GM19467 (cell line): ENCODE results near the gene ADAMTS19.

Source experiments
- ATAC-seq: cut with Tn5 transposase; IDR thresholded peaks from one replicate; pipeline ENCODE4 v1.9.1; 2021; ENCODE audit warnings: mild to moderate bottlenecking, moderate library complexity; ENCODE audit not compliant: unreplicated experiment

Gene ADAMTS19

DNA sequence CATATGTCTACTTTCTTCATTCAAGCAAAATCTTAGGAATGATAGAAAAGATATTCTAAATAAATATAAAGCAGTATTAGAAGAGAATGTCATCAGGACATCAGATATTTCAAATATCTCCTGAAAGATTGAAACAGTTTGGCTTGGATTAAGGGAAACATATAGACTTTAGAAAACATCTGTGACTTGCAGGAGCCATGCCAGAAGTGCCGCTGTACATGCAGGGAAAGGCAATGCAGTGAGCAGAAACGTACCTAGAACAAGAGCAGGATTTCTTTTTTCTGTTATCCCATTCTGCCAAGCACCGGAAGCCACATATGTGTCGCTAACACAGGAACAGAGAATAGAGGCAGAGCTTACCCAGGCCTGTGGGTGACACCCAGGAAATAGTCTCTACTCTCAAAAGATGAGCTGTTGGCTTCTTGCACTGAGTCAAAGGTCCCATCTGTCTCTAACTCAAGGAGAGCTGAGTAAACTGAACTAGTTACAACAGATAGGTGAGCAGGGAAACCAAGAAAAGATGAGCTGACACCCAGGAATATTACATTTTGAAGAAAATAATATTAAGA, 5.8 kb downstream of the ADAMTS19 start:
- no peak for ATAC-seq

DNA sequence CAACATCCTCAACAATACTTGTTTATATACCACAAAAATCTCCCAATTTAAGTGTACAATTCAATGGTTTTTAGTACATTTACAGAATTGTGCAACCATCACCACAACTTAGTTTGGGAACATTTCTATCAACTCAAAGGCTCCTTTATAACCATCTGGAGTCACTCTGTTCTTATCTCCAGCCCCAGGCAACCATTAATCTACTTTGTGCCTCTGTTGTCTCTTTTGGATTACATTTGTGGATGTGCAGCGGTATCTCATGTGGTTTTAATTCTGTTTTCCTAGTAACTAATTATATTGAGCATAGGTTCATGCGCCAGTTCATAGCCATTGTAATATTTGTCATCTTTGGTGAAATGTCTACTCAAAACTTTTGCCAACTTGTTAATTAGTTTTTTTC, 14.4 kb downstream of the ADAMTS19 start:
- ATAC-seq: no peak

DNA sequence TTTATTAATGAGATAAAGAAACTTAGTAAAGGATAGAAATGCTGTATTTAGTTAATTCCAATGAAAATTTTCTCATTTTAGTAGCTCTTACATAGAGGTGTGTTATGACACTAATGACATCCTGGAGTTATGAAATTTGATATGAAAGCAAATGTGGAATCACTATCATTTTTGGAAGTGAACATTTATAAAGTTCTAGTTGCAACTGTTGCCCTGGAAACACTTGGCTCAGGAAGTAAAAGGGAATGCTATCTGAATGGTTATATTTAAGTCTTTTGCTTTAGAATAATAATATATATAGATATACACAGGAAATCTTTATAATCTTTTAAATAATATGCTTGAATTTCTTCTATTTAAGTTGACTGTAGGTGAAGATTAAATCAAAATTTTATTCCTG, 16.7 kb downstream of the ADAMTS19 start:
- no peak for ATAC-seq

DNA sequence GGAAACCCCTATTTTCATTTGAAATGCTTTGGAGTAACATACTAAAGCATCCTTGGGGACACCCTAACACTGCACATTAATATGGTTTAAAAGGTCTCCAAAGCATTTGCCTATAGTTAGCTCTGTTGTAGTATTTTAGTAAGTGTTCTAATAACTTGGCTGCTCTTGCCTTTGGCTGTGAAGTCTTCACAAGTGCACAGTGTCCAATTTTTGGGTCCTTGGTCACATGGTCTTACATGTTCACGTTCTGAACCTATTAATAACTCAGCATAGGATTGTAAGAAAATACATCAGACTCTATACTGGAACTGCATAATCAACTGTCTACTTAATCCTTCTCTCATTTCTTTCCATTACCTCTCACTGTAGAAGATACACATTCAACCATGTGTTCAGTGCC, 17.4 kb downstream of the ADAMTS19 start:
- no peak for ATAC-seq

DNA sequence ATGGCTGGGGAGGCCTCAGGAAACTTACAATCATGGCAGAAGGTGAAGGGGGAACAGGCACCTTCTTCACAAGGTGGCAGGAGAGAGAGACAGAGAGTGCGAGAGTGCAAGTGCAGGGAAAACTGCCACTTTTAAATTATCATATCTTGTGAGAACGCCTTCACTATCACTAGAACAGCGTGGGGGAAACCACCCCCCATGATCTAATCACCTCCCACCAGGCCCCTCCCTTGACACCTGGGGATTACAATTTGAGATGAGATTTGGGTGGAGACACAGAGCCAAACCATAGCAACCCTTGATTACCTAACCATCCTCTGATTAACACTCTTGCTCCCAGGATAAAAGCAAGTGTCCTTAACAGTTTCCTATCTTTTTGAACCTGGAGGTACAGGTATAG, 21.1 kb downstream of the ADAMTS19 start:
- ATAC-seq: no peak

DNA sequence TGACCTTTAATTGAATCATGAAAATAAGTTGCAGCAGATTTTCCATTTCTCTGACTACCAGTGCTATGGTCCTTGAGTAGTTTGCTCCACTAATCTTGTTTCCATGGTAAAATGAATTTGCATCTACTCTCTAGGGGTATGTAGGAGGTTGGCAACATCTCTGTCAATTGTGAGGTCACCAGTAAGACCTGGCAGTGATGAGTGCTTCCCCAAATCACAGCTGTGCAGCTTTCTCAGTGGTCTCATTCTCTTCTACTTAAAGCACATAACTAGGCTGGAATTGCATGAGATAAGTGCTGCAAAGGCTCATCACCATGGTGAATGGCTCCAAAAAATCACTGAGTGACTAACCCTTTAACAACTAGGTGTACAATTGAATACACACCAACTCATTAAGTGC, 36.3 kb downstream of the ADAMTS19 start:
- ATAC-seq: no peak

DNA sequence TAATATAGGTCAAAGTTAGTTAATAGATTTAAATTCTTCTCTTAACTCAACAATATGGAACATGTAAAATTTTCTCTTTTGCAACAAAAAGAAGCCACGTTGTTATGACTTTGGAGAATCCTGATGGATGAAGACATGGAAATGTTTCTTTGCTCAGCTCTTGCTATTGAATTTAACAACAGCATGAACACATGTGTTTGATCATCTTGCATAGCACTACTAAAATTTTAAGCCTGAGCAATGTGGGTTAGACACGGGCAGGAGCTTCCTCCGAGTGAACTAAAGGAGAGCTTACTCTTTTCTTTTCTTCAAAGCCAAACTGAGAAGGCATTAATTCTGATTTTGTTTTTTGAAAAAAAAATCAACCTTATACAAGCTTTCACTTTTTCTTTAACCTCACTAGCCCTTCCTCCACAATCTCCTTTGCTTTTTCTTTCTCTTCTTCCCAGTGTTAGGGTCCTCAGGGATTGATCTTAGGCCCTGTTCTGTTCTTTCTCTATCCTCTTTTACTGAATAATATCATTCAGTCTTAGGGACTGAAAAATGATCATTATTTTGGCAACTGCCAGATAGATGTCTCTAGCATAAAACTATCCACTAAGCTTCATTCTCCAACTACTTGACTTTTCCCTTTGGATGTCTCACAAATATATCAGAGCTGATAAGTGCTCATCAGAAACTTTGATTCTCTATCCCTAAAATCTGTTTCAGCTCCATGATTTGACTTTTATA, 36.9 kb downstream of the ADAMTS19 start:
- ATAC-seq: no peak

DNA sequence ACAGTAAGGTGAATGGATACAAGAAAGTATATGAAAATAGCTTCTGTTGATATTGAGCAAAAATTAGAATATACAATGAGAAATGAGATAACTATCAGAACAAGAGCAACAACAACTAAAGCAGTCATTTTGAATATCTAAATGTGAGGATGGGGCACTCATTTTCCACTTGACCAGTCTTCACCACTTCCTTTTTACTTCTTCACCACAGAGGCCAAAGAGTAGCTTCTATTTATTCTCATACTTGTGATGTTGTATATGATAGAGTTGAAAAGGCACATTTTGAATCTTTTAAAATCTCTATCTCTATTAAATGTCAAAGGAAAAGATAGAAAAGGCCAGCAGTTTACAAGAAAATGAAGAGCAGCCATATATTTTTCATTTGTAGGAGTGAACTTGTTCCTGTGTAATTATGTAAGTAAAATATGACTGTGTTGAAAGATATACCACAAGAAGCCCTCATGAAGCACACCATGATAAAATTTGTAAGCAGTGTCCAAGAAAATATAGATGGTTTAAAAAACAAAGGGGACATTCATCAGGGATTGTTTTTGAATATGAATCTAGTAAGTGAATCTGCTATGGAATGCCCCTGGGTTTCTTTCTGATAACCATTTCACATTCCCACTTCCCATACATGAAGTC, 39.2 kb downstream of the ADAMTS19 start:
- ATAC-seq: no peak

DNA sequence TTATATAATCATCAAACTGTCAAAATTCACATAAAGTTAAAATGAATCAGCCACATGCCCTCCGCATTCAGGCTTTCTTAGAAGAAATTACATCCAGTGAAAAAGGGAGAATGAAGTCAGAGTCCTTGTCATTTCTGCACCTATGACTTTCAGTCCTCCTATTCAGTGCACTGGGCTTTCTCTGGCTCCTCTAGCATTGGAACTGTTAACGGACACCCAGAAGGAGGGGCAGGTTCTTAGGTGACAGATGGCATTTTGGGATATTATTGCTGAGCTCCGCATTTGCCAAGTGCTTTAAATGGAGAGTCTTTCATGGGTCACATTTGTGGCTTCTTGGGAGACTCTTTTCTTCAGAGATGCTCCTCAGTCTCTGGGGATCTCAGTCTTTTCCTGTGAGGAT, 40.0 kb downstream of the ADAMTS19 start:
- ATAC-seq: no peak

DNA sequence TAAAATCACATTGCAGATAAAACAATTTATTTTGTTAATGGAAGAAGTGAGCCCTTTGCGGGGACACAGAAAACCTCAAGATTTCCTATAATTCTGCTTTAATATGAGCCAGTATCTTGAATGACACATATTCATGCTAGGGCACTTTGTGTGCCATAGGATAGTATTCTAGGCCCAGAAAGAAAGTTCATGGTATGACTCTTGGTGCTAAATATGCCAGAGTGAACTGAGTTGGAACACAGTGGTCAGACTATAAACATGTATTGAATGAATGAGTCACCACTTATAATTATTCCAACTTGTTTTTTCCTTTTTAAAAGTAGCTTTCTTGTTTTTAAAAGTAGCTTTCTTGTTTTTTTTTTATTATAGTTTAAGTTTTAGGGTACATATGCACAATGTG, 46.0 kb downstream of the ADAMTS19 start:
- no peak for ATAC-seq

DNA sequence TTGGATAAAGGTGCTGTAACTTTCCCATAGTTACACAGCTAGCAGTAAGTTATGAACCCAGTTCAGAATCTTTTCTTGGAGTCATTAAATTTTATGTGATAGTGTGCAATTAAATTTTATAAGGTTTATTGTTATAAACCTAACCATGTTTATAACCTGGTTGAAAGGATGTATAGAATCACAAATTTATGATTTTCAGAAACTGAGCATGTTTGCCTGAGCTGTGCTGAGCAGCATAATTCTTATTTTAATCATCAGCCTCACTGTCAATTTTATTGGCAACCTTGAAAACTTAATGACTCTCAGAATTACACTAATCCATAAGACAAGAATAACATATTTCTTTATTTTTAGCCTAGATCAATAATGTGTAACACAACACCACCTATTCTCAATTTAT, 46.9 kb downstream of the ADAMTS19 start:
- ATAC-seq: no peak

DNA sequence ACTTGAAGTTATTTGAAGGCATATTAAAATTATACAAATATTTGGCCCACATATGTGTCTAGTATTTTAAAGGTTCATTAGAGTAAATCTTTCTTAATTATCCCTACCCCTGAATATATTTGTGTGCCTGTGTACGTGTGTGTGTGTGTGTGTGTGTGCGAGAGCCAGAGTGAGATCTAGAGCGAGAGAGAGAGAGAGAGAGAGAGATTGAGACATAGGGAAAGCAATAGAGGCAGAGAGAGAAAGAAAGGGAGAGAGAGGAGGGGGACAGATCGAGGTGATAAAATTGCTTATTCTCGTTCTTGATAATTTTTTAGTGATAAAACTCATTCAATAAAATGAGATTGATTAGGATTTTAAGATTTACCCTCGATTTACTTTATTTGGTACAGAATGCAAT, 47.4 kb downstream of the ADAMTS19 start:
- no peak for ATAC-seq

DNA sequence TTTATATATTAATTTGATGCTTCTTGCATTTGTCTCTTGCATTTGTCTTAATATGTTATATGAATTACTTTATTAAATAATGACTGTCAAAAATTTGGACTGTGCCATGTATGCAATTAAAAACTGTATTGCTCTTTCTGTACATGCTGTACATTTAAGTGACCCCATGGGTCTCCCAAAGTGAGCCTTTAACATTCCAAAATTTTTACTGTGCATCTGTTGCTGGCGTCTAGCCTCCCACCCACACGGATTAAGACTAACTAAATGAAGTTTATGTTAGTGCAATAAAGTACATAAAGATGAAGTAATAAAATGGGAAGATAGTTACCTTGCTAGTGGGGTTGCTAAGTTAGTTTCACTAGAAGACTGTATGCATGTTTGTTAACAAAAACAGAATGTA, 48.5 kb downstream of the ADAMTS19 start:
- ATAC-seq: no peak

DNA sequence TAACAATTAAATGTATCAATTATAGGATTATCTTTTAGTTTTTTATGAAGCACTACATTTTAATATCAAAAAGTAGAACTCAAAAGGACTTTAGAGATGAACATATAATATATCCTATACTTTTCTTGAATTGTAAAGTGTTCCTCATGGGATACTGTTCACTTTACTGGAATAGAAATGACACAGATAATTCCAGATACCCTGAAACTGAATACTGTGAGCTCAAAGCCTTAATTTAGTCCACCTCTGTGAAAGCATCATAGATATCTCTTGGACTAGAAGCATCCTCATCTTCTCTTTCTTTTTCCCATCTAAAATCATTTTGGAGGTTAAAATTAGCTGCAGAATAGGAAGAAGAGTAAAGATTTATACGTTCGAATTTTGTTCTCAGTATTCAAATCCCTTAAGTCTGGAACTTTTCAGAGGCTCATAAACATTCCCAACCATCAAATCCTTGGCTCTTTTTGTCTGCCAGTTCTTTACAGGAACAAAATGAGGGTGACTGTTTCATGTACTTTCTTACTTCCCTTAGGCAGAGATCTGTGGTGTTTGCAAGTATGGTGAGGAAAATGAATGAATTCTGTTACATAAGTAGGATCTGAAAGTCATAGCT, 49.4 kb downstream of the ADAMTS19 start:
- no peak for ATAC-seq

DNA sequence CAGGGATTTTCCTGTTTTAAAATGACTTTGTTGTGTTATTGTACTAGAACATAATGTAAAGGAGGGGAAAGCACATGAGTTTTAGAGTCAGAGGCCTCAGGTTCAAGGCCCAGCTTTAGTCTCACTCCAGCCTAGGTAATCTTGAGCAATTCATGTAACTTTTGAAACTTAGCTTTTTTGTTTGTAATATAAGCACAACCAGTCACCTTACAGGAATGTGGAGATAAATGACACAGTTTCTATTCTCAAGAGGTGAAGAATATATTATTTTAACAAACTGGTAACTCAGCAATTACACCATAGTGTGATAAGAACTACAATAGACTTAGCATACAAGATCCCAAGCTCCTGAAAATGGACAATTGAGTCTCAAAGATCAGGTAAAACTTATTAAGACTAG, 51.2 kb downstream of the ADAMTS19 start:
- no peak for ATAC-seq

DNA sequence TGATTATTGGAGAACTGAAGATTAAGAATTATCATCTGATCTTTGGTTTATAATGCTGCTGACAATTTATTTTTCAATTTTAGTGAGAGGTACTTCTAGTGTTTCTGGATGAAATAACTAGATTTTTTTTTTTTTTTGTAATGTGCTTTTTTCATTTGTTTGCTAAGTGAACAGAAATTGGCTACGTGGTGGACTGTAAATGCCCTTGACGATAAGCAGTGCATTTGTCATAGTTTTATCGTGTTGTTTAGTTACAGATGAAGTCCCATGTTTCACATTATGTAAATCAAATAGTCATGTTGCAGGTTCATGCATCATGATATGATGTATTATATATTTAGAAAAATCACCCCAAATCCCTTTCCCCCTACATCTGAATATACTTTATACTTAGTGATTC, 81.0 kb downstream of the ADAMTS19 start:
- no peak for ATAC-seq

DNA sequence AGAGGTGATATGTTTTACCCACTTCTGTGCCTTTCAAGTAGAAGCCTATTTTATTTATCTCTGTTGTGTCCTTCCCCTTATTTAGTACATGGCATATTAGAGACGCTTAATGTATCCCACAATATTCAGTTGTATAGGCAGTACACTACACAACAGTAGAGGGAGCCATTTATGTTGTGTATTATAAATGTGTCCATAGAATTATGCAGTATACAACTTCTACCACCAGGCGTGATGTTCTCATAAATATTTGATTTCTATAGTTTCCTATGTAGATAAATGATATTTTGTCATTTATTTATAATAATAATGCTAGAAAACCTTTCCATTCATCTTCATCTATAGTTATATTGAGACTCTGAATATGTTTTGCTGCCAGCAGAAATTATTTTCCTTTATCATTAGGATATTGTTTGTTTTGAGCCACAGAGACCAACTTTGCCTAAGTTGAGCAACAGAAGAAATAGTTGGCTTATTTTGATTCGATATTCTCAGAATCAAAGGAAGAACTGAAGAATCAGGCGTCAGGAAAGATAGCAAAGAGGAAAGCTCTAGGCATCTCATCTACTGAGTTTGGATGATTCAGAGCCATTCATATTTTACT, 81.7 kb downstream of the ADAMTS19 start:
- no peak for ATAC-seq

DNA sequence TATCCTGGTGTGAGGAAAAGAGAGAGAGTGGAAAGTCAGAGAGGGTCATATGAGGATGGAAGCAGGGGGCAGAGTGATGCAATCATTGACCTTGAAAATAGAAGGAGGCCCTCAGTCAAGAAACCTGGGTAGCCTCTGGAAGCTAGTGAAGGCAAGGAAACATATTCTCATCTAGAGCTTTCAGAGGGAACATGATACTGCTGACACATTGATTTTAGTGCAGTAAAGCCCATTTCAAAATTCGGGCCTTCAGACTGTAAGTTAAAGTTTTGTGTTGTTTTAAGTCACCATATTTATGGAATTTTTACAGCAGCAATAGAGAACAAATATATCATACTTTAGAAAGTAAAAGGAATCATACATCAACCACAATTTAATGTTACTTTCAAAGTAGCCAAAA, 87.0 kb downstream of the ADAMTS19 start:
- no peak for ATAC-seq

DNA sequence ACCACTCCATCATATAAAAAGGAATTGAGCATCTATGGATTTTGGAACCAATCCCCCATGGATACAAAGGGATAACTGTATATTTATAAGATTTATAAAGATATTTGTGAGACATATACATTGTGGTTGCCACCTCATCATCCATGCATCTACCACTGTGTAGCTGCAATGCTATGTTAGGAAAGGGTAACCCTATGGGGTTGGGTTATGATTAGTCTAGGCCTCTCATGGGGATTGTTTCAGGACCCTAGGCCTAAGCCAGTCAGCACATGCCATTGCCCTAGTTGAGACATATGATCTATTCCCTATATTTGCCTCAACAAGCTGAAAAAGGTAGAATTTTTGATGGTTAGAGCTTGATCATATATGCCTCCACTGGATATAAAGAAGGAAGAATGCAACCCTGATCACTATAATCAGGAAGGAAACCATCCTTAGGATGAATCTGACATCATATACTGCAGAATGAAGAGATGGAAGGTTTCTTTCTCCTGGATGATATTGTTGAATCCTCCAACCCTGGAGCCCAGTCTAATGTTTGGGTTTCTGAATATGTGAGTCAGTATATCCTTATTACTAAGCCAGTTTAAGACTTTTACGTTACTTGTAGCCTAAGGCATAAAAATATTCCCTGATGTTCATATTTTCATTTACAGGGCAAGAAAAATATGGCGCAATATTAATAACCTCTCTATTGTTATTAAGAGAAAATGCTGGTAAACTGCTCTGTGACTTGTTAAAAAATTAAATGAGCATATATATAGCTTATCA, 94.2 kb downstream of the ADAMTS19 start:
- ATAC-seq: no peak

DNA sequence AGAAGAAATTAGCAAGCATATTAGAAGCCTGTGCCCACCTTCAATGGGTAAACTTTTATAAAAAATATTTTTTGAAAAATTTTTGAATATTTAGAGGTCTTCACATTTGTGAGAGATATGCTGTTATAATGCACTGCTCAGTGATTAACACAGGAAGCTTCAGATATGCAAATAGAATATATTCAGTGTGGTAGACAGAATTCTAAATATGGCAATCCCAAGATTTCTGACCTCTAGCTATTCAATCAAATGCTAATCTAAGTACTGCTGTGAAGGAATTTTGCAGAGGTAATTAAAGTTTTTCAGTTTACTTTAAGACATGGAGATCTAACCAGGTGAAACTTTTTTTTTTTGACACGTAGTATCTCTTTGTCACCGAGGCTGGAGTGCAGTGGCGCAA, 103.5 kb downstream of the ADAMTS19 start:
- no peak for ATAC-seq

DNA sequence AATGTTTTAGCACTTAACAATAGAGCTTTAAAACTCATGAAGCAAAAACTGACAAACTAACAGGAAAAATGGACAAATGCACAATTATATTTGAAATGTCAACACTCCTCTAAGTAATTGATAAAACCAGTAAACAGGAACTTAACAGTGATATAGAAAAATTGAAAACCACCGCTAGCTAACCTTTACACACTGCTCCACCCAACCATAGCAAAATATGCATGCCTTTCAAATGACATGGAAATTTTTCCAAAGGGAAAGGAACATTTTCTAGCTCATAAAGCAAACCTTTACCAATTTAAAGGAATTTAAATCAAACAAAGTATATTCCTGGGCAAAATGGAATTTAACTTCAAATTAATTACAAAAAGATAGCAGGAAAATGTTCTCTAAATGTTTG, 109.2 kb downstream of the ADAMTS19 start:
- ATAC-seq: no peak
